ENCODE measurements around the gene PBOV1.

Gene PBOV1

GRCh38 chr6:138218449-138218848 is at the start of gene PBOV1:
Gene PBOV1, minus strand, starts transcription at chr6:138218491. Its CDS starts 96 bp downstream, at chr6:138218395.
- no peak for DNase-seq (ENCODE audit: low read depth, low spot score)
- no peak for TF ChIP-seq CTCF (IDR thresholded peaks at IDR 0.05; ENCODE audit: low read depth, low read length)
- in situ Hi-C loops (cut with HindIII; ENCODE audit: low sequenced_read_pairs), result no loop called here
- H3K4me3 ChIP-seq (ENCODE audit: low read depth, low read length), result no peak within 1 kb of the TSS

GRCh38 chr6:138266095-138266494 is 47.8 kb upstream of the PBOV1 start:
- H3K4me3 ChIP-seq (ENCODE audit: low read depth, low read length), result no peak overlapping the region
- TF ChIP-seq CTCF (IDR thresholded peaks at IDR 0.05; ENCODE audit: low read depth, low read length), result no peak
- no peak for DNase-seq (ENCODE audit: low read depth, low spot score)
- in situ Hi-C loops (cut with HindIII; ENCODE audit: low sequenced_read_pairs), result no loop called here

- DNase-seq (ENCODE audit: low read depth, low spot score), result no peak
- in situ Hi-C loops (cut with HindIII; ENCODE audit: low sequenced_read_pairs), result no loop called here
- no peak overlapping the region for H3K4me3 ChIP-seq (ENCODE audit: low read depth, low read length)
- TF ChIP-seq CTCF (IDR thresholded peaks at IDR 0.05; ENCODE audit: low read depth, low read length), result no peak
These were observed 46.1 kb upstream of the PBOV1 start for GRCh38 chr6:138264372-138264880.

- DNase-seq (ENCODE audit: low read depth, low spot score), result no peak
- in situ Hi-C loops (cut with HindIII; ENCODE audit: low sequenced_read_pairs), result no loop called here
- no peak for TF ChIP-seq CTCF (IDR thresholded peaks at IDR 0.05; ENCODE audit: low read depth, low read length)
- H3K4me3 ChIP-seq (ENCODE audit: low read depth, low read length), result no peak overlapping the region
These were observed 45.7 kb upstream of the PBOV1 start for GRCh38 chr6:138263963-138264362.

- in situ Hi-C loops (cut with HindIII; ENCODE audit: low sequenced_read_pairs), result no loop called here
- H3K4me3 ChIP-seq (ENCODE audit: low read depth, low read length), result no peak overlapping the region
- TF ChIP-seq CTCF (IDR thresholded peaks at IDR 0.05; ENCODE audit: low read depth, low read length), result no peak
- DNase-seq (ENCODE audit: low read depth, low spot score), result no peak
These were observed 43.0 kb upstream of the PBOV1 start for GRCh38 chr6:138261116-138261780.

GRCh38 chr6:138258991-138259390 is 40.7 kb upstream of the PBOV1 start:
- no peak for TF ChIP-seq CTCF (IDR thresholded peaks at IDR 0.05; ENCODE audit: low read depth, low read length)
- H3K4me3 ChIP-seq (ENCODE audit: low read depth, low read length), result no peak overlapping the region
- in situ Hi-C loops (cut with HindIII; ENCODE audit: low sequenced_read_pairs), result no loop called here
- no peak for DNase-seq (ENCODE audit: low read depth, low spot score)
